KMS-11 (cell line): Measurements from ENCODE around the gene NANOS2.
A peak's percentile ranks its signal among the peaks of the same experiment; 100 is the strongest.

Experiments
- H2AFZ ChIP-seq: fragments of 200-600 bp; sonication (generic); 2 replicates; pipeline ENCODE4 v1.6.1; 2016; ENCODE audit warnings: antibody characterized with exemption, mixed run types, low read depth
- H3K27ac ChIP-seq: fragments of 200-600 bp; sonication (generic); 2 replicates; pipeline ENCODE4 v1.6.1; 2016; ENCODE audit warnings: mild to moderate bottlenecking, mixed run types
- H3K27me3 ChIP-seq: fragments of 200-600 bp; sonication (generic); 2 replicates; pipeline ENCODE4 v1.6.1; 2017; ENCODE audit warnings: mild to moderate bottlenecking, low read depth, mixed run types, moderate library complexity; ENCODE audit not compliant: insufficient read depth
- H3K36me3 ChIP-seq: fragments of 200-600 bp; sonication (generic); 2 replicates; pipeline ENCODE4 v1.6.1; 2017; ENCODE audit warnings: mild to moderate bottlenecking, mixed run types; ENCODE audit not compliant: insufficient read depth
- H3K4me1 ChIP-seq: fragments of 200-600 bp; sonication (generic); 2 replicates; pipeline ENCODE4 v1.6.1; 2016; ENCODE audit warnings: mild to moderate bottlenecking, low read depth, mixed run types; ENCODE audit not compliant: poor library complexity, severe bottlenecking
- H3K4me2 ChIP-seq: fragments of 200-600 bp; sonication (generic); 2 replicates; pipeline ENCODE4 v1.7.0; 2016; ENCODE audit warnings: mild to moderate bottlenecking, mixed run types
- H3K4me3 ChIP-seq: fragments of 200-600 bp; sonication (generic); IDR thresholded peaks from 2 replicates; pipeline ENCODE4 v1.6.1; 2017; ENCODE audit warnings: low read depth, low read length, mixed read lengths; ENCODE audit not compliant: insufficient read depth
- H3K79me2 ChIP-seq: fragments of 200-600 bp; sonication (generic); 2 replicates; pipeline ENCODE4 v1.6.1; 2016; ENCODE audit warnings: low read depth, mixed run types; ENCODE audit not compliant: insufficient read depth
- H3K9ac ChIP-seq: fragments of 200-600 bp; sonication (generic); 2 replicates; pipeline ENCODE4 v1.6.1; 2016; ENCODE audit warnings: mild to moderate bottlenecking, mixed run types
- H4K20me1 ChIP-seq: fragments of 200-600 bp; sonication (generic); 2 replicates; pipeline ENCODE4 v1.6.1; 2016; ENCODE audit warnings: mild to moderate bottlenecking, mixed run types; ENCODE audit not compliant: insufficient read depth
- CTCF ChIP-seq: fragments of 200-600 bp; sonication (generic); conservative IDR thresholded peaks from 2 replicates; pipeline ENCODE4 v1.6.1; 2017; ENCODE audit warnings: low read depth, mild to moderate bottlenecking, antibody characterized with exemption, low read length, moderate library complexity, mixed read lengths

NANOS2 gene

DNA sequence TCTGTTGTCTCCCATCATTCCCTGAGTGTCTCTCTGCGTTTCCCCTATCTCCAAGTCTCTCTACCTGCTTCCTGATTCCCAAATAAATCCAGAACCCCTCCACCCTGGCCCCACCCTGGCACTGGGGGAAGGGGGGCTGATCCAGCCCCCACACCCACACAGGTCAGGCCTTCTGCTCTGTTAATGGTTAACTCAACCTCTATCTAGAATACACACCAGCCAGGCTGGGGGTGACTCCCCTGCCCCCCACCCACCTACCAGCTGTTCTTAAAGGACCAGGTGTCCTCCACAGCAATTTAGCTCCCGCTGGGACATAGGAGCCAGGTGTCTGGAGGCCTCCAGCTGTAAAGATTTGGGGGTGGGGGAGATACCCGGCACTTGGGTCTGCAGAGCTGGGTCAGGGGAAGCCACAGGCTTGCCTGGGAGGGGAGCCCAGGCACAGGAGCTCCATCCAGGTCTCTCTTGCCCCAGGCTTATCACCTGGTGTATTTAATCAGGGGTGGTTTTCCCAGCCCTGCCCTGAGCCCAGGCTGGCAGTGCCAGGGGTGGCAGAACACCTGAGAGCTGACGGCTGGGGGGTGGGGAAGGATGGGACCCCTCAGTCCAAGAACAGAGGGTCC, 32.6 kb downstream of the NANOS2 start:
- no peak for TF ChIP-seq CTCF
- Histone ChIP-seq H4K20me1 (no peaks in the 10 kb centered on the region), H3K27ac (no peak overlapping the region), H3K4me2 (peak overlapping the region; percentile 46; the same call in 1 of the 2 replicates), H3K79me2 (no peaks in the 10 kb centered on the region), H3K9ac (no peak overlapping the region), H3K4me3 (no peak overlapping the region), H3K27me3 (no peaks in the 10 kb centered on the region), H2AFZ (no peak overlapping the region), H3K36me3 (no peaks in the 10 kb centered on the region), H3K4me1 (peaks cover 28% of the 10 kb centered on the region)

GRCh38 chr19:45881082-45881908, 33.3 kb downstream of the NANOS2 start:
- H3K27me3 ChIP-seq: peaks cover 4% of the 10 kb centered on the region; the same call in 1 of the 2 replicates
- no peak overlapping the region for H2AFZ ChIP-seq
- H3K27ac ChIP-seq: no peak overlapping the region
- peak overlapping the region; percentile 46; the same call in 1 of the 2 replicates for H3K4me2 ChIP-seq
- no peaks in the 10 kb centered on the region for H4K20me1 ChIP-seq
- H3K4me3 ChIP-seq: no peak overlapping the region
- H3K36me3 ChIP-seq: no peaks in the 10 kb centered on the region
- no peak for TF ChIP-seq CTCF
- no peak overlapping the region for H3K9ac ChIP-seq
- peaks cover 28% of the 10 kb centered on the region for H3K4me1 ChIP-seq
- H3K79me2 ChIP-seq: no peaks in the 10 kb centered on the region

DNA sequence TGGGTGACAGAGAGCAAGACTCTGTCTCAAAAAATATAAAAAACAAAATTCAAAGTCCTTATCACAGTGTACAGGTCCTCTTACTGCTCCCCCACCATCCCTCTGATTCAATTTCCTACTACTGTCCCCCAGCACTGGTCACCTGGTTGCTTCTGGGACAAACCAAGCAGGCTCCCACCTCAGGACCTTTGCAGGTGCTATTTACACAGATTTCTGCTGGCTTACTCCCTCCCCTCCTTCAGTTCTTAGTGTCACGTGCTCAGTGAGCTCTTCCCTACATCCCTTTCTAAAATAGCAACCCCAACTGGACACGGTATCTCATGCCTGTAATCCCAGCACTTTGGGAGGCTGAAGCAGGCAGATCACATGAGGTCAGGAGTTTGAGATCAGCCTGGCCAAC, 34.6 kb downstream of the NANOS2 start:
- Histone ChIP-seq H3K79me2 (no peaks in the 10 kb centered on the region), H3K4me3 (no peak overlapping the region), H3K4me1 (peaks cover 28% of the 10 kb centered on the region), H3K27ac (no peak overlapping the region), H3K36me3 (no peaks in the 10 kb centered on the region), H4K20me1 (no peaks in the 10 kb centered on the region), H2AFZ (no peak overlapping the region), H3K9ac (no peak overlapping the region), H3K4me2 (no peak overlapping the region), H3K27me3 (peaks cover 12% of the 10 kb centered on the region; the same call in 1 of the 2 replicates)
- no peak for TF ChIP-seq CTCF

GRCh38 chr19:45879055-45879454, 35.5 kb downstream of the NANOS2 start:
- Histone ChIP-seq H3K4me1 (peaks cover 28% of the 10 kb centered on the region), H3K79me2 (no peaks in the 10 kb centered on the region), H2AFZ (no peak overlapping the region), H3K27ac (no peak overlapping the region), H3K9ac (no peak overlapping the region), H3K4me3 (no peak overlapping the region), H3K27me3 (peaks cover 14% of the 10 kb centered on the region; the same call in 1 of the 2 replicates), H4K20me1 (no peaks in the 10 kb centered on the region), H3K36me3 (no peaks in the 10 kb centered on the region), H3K4me2 (no peak overlapping the region)
- no peak for TF ChIP-seq CTCF
